Neuronal stem cell (in vitro differentiated cells): ENCODE data around the gene QPCT.

ENCODE experiments used
- DNase-seq: peaks from one replicate; pipeline ENCODE4 v3.0.0-alpha.2; 2013; ENCODE audit warnings: low spot score
- H2AFZ ChIP-seq: one replicate; pipeline ENCODE4 v1.6.1; 2013; ENCODE audit warnings: mild to moderate bottlenecking, low read length, inconsistent platforms
- H2AK5ac ChIP-seq: 2 replicates; pipeline ENCODE4 v1.6.1; 2013; ENCODE audit warnings: low read depth, mild to moderate bottlenecking, inconsistent platforms, low read length, moderate library complexity, mixed read lengths
- H2BK120ac ChIP-seq: 2 replicates; pipeline ENCODE4 v1.6.1; 2013; ENCODE audit warnings: low read depth, mild to moderate bottlenecking, inconsistent platforms, low read length, moderate library complexity, mixed read lengths
- H2BK12ac ChIP-seq: one replicate; pipeline ENCODE4 v1.6.1; 2013; ENCODE audit warnings: low read length, inconsistent platforms
- H2BK15ac ChIP-seq: 2 replicates; pipeline ENCODE4 v1.6.1; 2013; ENCODE audit warnings: mild to moderate bottlenecking, low read length, inconsistent platforms, mixed read lengths
- H2BK5ac ChIP-seq: one replicate; pipeline ENCODE4 v1.6.1; 2013; ENCODE audit warnings: inconsistent platforms, mild to moderate bottlenecking, low read length, moderate library complexity
- H3K14ac ChIP-seq: one replicate; pipeline ENCODE4 v1.6.1; 2013; ENCODE audit warnings: low read length, inconsistent platforms
- H3K18ac ChIP-seq: 2 replicates; pipeline ENCODE4 v1.6.1; 2013; ENCODE audit warnings: low read length, inconsistent platforms
- H3K23ac ChIP-seq: 2 replicates; pipeline ENCODE4 v1.6.1; 2013; ENCODE audit warnings: low read depth, mild to moderate bottlenecking, mixed read lengths, low read length, inconsistent platforms; ENCODE audit not compliant: poor library complexity
- H3K27ac ChIP-seq: replicated peaks from 3 replicates; pipeline ENCODE4 v1.5.1; 2013; ENCODE audit warnings: low read length, inconsistent platforms
- H3K27me3 ChIP-seq, 3 experiments: 2 replicates each; pipeline ENCODE4 v1.6.1; 2013; ENCODE audit warnings: low read length in 3 of 3, mild to moderate bottlenecking in 2 of 3, inconsistent platforms in 1 of 3, low read depth in 1 of 3, mixed read lengths in 1 of 3, moderate library complexity in 1 of 3; ENCODE audit not compliant: control insufficient read depth in 3 of 3, insufficient read depth in 3 of 3
- H3K36me3 ChIP-seq, 2 donors: replicated peaks in 1 of 2; 2 replicates each; pipeline ENCODE4 v1.6.1; 2013; ENCODE audit warnings: low read length in 2 of 2; ENCODE audit not compliant: control insufficient read depth in 2 of 2, insufficient read depth in 2 of 2
- H3K4ac ChIP-seq: 2 replicates; pipeline ENCODE4 v1.6.1; 2013; ENCODE audit warnings: inconsistent platforms, mild to moderate bottlenecking, low read length, moderate library complexity
- H3K4me1 ChIP-seq, 2 donors: 1 replicate in 1 of 2; 2 replicates in 1 of 2; pipeline ENCODE4 v1.6.1; 2013; ENCODE audit warnings: low read length in 2 of 2, low read depth in 1 of 2; ENCODE audit not compliant: control insufficient read depth in 2 of 2, insufficient read depth in 1 of 2
- H3K4me2 ChIP-seq: one replicate; pipeline ENCODE4 v1.6.1; 2013; ENCODE audit warnings: mild to moderate bottlenecking, low read length, inconsistent platforms; ENCODE audit not compliant: insufficient read depth, poor library complexity, severe bottlenecking
- H3K4me3 ChIP-seq, 2 donors: 2 replicates each; pipeline ENCODE4 v1.5.1; 2013; ENCODE audit warnings: low read length in 2 of 2, mild to moderate bottlenecking in 2 of 2, inconsistent platforms in 1 of 2, moderate library complexity in 1 of 2
- H3K79me1 ChIP-seq: one replicate; pipeline ENCODE4 v1.6.1; 2013; ENCODE audit warnings: low read depth, mild to moderate bottlenecking, inconsistent platforms, low read length, moderate library complexity
- H3K9ac ChIP-seq: one replicate; pipeline ENCODE4 v1.6.1; 2013; ENCODE audit warnings: mild to moderate bottlenecking, low read depth, low read length, inconsistent platforms; ENCODE audit not compliant: poor library complexity
- H3K9me3 ChIP-seq, 2 donors: replicated peaks in 1 of 2; 2 replicates each; pipeline versions ENCODE3 to v1.6.1; 2013; ENCODE audit warnings: low read length in 2 of 2, mild to moderate bottlenecking in 2 of 2, inconsistent platforms in 1 of 2, low read depth in 1 of 2, mixed read lengths in 1 of 2, moderate library complexity in 1 of 2; ENCODE audit not compliant: control insufficient read depth in 2 of 2, insufficient read depth in 1 of 2
- H4K8ac ChIP-seq: one replicate; pipeline ENCODE4 v1.6.1; 2013; ENCODE audit warnings: low read depth, mild to moderate bottlenecking, inconsistent platforms, low read length, moderate library complexity
- H4K91ac ChIP-seq: one replicate; pipeline ENCODE4 v1.6.1; 2013; ENCODE audit warnings: low read length, low read depth, mild to moderate bottlenecking, inconsistent platforms; ENCODE audit not compliant: poor library complexity
- WGBS, 2 donors: extraction: QIAGEN DNeasy Blood & Tissue Kit; methylation state at CpG; one replicate each; pipeline ENCODE4 v1.1.7; 2013; ENCODE audit warnings: missing lambda C conversion rate in 2 of 2, mixed read lengths in 1 of 2; ENCODE audit not compliant: insufficient read length in 2 of 2, insufficient replicate concordance in 1 of 2; ENCODE audit errors: extremely low coverage in 2 of 2; 5-methylcytosine and 5-hydroxymethylcytosine counted together

Gene QPCT

GRCh38 chr2:37375741-37376288 lies 31.4 kb downstream of the QPCT start:
- Histone ChIP-seq H2BK120ac (no peak overlapping the region), H2BK12ac (no peak overlapping the region), H2BK15ac (no peak overlapping the region), H3K4me1 (no peaks in the 10 kb centered on the region), H3K4ac (no peak overlapping the region), H3K79me1 (no peaks in the 10 kb centered on the region), H3K27ac (no peak overlapping the region), H3K4me3 (no peak overlapping the region), H3K14ac (no peak overlapping the region), H3K23ac (no peak overlapping the region), H3K4me2 (no peak overlapping the region), H3K36me3 (no peaks in the 10 kb centered on the region), H3K9me3 (no peaks in the 10 kb centered on the region), H2AK5ac (no peak overlapping the region), H2BK5ac (no peak overlapping the region), H3K18ac (no peak overlapping the region), H3K27me3 (no peaks in the 10 kb centered on the region), H2AFZ (peak overlapping the region; percentile 73), H4K91ac (no peak overlapping the region), H3K9ac (no peak overlapping the region), H4K8ac (no peak overlapping the region)
- WGBS, 2 donors, result no CpG with 5 or more reads among the region's 8 CpGs
- DNase-seq, result no peak

GRCh38 chr2:37376421-37377186 lies 32.2 kb downstream of the QPCT start:
- Histone ChIP-seq H3K36me3 (no peaks in the 10 kb centered on the region), H3K4me1 (no peaks in the 10 kb centered on the region), H3K9me3 (no peaks in the 10 kb centered on the region), H2BK120ac (no peak overlapping the region), H2BK15ac (no peak overlapping the region), H3K4ac (no peak overlapping the region), H3K14ac (no peak overlapping the region), H3K27ac (no peak overlapping the region), H2AFZ (peak overlapping the region; percentile 73), H2BK12ac (no peak overlapping the region), H3K9ac (no peak overlapping the region), H3K27me3 (no peaks in the 10 kb centered on the region), H2BK5ac (no peak overlapping the region), H3K18ac (no peak overlapping the region), H2AK5ac (no peak overlapping the region), H4K8ac (no peak overlapping the region), H3K23ac (no peak overlapping the region), H3K79me1 (no peaks in the 10 kb centered on the region), H3K4me3 (no peak overlapping the region), H3K4me2 (no peak overlapping the region), H4K91ac (no peak overlapping the region)
- no peak for DNase-seq
- WGBS, 2 donors, result no CpG with 5 or more reads among the region's 9 CpGs

GRCh38 chr2:37377187-37377532 lies 32.7 kb downstream of the QPCT start:
- no peak overlapping the region for H3K9ac ChIP-seq
- H2BK15ac ChIP-seq, result no peak overlapping the region
- no peak overlapping the region for H2BK12ac ChIP-seq
- H3K4me1 ChIP-seq, result no peaks in the 10 kb centered on the region
- H3K9me3 ChIP-seq, result no peaks in the 10 kb centered on the region
- no peak overlapping the region for H2BK120ac ChIP-seq
- H3K36me3 ChIP-seq, result no peaks in the 10 kb centered on the region
- no peak overlapping the region for H3K18ac ChIP-seq
- no peak overlapping the region for H3K14ac ChIP-seq
- no peak overlapping the region for H3K4ac ChIP-seq
- no peaks in the 10 kb centered on the region for H3K27me3 ChIP-seq
- no CpG with 5 or more reads among the region's 3 CpGs for WGBS, 2 donors
- H2AK5ac ChIP-seq, result no peak overlapping the region
- no peak overlapping the region for H2BK5ac ChIP-seq
- DNase-seq, result no peak
- no peak overlapping the region for H3K4me2 ChIP-seq
- no peak overlapping the region for H2AFZ ChIP-seq
- H3K4me3 ChIP-seq, result no peak overlapping the region
- H4K8ac ChIP-seq, result no peak overlapping the region
- no peak overlapping the region for H4K91ac ChIP-seq
- H3K23ac ChIP-seq, result no peak overlapping the region
- H3K79me1 ChIP-seq, result no peaks in the 10 kb centered on the region
- no peak overlapping the region for H3K27ac ChIP-seq

- Histone ChIP-seq H3K4me2 (no peak overlapping the region), H3K36me3 (no peaks in the 10 kb centered on the region), H3K23ac (no peak overlapping the region), H3K4me1 (no peaks in the 10 kb centered on the region), H2AFZ (no peak overlapping the region), H2AK5ac (no peak overlapping the region), H3K4me3 (no peak overlapping the region), H3K27ac (no peak overlapping the region), H2BK12ac (no peak overlapping the region), H3K79me1 (no peaks in the 10 kb centered on the region), H3K18ac (no peak overlapping the region), H3K9ac (no peak overlapping the region), H2BK15ac (no peak overlapping the region), H3K27me3 (no peaks in the 10 kb centered on the region), H3K4ac (no peak overlapping the region), H3K14ac (no peak overlapping the region), H2BK120ac (no peak overlapping the region), H3K9me3 (no peaks in the 10 kb centered on the region), H4K8ac (no peak overlapping the region), H4K91ac (no peak overlapping the region), H2BK5ac (no peak overlapping the region)
- WGBS, 2 donors, result no CpG with 5 or more reads among the region's 7 CpGs
- DNase-seq, result no peak
Observed at GRCh38 chr2:37378411-37378810, 34.0 kb downstream of the QPCT start.
